ENCODE results near the gene CLEC16A.

The CLEC16A gene

GRCh38 chr16:11224894-11225676 lies 280.7 kb downstream of the CLEC16A start:
- Histone ChIP-seq H3K36me3 (no peaks in the 10 kb centered on the region), H3K9me3 (no peaks in the 10 kb centered on the region), H3K4me1 (ENCODE audit: control insufficient read depth in 1 of 2, insufficient read depth in 1 of 2, low read depth in 1 of 2, low read length in 1 of 2) (peaks cover 3 to 5% of the 10 kb centered on the region in 2 experiments), H3K27me3 (peaks cover 26% of the 10 kb centered on the region), H3K27ac (no peak overlapping the region), H3K4me3 (ENCODE audit: low read depth in 1 of 2, low read length in 1 of 2) (no peak overlapping the region)
- no peak for TF ChIP-seq CTCF (IDR thresholded peaks at IDR 0.05)

- no peak for TF ChIP-seq CTCF (IDR thresholded peaks at IDR 0.05)
- H3K9me3 ChIP-seq, result no peaks in the 10 kb centered on the region
- H3K4me3 ChIP-seq (ENCODE audit: low read depth in 1 of 2, low read length in 1 of 2), result no peak overlapping the region
- peaks cover 26% of the 10 kb centered on the region for H3K27me3 ChIP-seq
- H3K36me3 ChIP-seq, result no peaks in the 10 kb centered on the region
- no peak overlapping the region for H3K27ac ChIP-seq
- peaks cover 3 to 5% of the 10 kb centered on the region in 2 experiments for H3K4me1 ChIP-seq (ENCODE audit: control insufficient read depth in 1 of 2, insufficient read depth in 1 of 2, low read depth in 1 of 2, low read length in 1 of 2)
These were observed 281.5 kb downstream of the CLEC16A start for GRCh38 chr16:11225677-11226549.

GRCh38 chr16:11229432-11229831 lies 285.1 kb downstream of the CLEC16A start:
- Histone ChIP-seq H3K9me3 (no peaks in the 10 kb centered on the region), H3K27ac (no peak overlapping the region), H3K4me1 (ENCODE audit: control insufficient read depth in 1 of 2, insufficient read depth in 1 of 2, low read depth in 1 of 2, low read length in 1 of 2) (peaks cover 6 to 10% of the 10 kb centered on the region in 2 experiments), H3K4me3 (ENCODE audit: low read depth in 1 of 2, low read length in 1 of 2) (no peak overlapping the region), H3K36me3 (no peaks in the 10 kb centered on the region), H3K27me3 (peaks cover 22% of the 10 kb centered on the region)
- no peak for TF ChIP-seq CTCF (IDR thresholded peaks at IDR 0.05)

GRCh38 chr16:11229906-11230305 lies 285.5 kb downstream of the CLEC16A start:
- Histone ChIP-seq H3K4me1 (ENCODE audit: control insufficient read depth in 1 of 2, insufficient read depth in 1 of 2, low read depth in 1 of 2, low read length in 1 of 2) (peaks cover 9 to 13% of the 10 kb centered on the region in 2 experiments), H3K9me3 (no peaks in the 10 kb centered on the region), H3K36me3 (no peaks in the 10 kb centered on the region), H3K4me3 (ENCODE audit: low read depth in 1 of 2, low read length in 1 of 2) (no peak overlapping the region), H3K27ac (no peak overlapping the region), H3K27me3 (peaks cover 17% of the 10 kb centered on the region)
- no peak for TF ChIP-seq CTCF (IDR thresholded peaks at IDR 0.05)

GRCh38 chr16:11231367-11231970 lies 287.1 kb downstream of the CLEC16A start:
- peaks cover 10% of the 10 kb centered on the region for H3K27me3 ChIP-seq
- no peak overlapping the region for H3K4me3 ChIP-seq (ENCODE audit: low read depth in 1 of 2, low read length in 1 of 2)
- H3K4me1 ChIP-seq (ENCODE audit: control insufficient read depth in 1 of 2, insufficient read depth in 1 of 2, low read depth in 1 of 2, low read length in 1 of 2), result peaks cover 18 to 22% of the 10 kb centered on the region in 2 experiments
- H3K9me3 ChIP-seq, result no peaks in the 10 kb centered on the region
- H3K36me3 ChIP-seq, result no peaks in the 10 kb centered on the region
- TF ChIP-seq CTCF (IDR thresholded peaks at IDR 0.05), result no peak
- H3K27ac ChIP-seq, result no peak overlapping the region

Data from neutrophil (primary cell).